Measurements from ENCODE around the gene ADAT3.

ADAT3 gene

GRCh38 chr19:1917926-1918325 lies 12.7 kb downstream of the ADAT3 start:
- no peak for DNase-seq

DNA sequence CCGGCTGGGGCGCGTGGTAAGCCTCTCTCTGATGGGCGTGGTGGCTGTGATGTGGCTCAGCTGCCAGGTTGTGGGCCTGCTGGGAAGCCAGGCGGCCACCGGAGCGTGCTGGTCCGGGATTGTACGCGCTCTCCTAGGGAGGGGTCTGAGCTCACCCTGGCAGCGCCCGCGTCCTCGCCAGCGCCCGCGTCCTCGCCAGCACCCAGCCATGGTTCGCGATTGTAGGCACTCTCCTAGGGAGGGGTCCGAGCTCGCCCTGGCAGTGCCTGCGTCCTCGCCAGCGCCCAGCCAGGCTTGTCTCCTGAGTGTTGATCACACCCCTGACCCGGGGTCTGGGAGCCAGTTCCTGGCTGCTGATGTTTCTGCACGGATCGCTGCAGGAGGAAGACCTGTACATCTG lies 13.8 kb downstream of the ADAT3 start:
- no peak for DNase-seq

DNA sequence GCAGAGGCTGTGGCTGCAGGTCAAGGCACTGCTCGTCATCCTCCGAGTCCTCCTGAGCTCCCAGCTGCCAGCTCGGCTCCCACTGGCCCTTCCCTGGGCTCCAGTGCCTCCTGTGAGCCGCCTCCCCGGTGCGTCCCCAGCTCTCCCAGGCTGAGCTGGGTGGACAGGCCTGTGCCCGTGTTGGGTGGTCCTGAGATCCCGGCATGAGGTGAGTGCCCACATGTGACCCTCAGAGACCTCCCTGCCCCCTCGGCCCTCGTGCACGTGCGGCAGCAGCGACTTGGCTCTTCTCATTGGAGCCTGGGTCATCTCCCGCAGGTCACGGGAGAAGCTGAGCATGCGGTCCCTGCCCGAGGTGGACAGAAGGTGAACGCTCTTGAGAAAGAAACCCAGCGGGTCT lies 15.4 kb downstream of the ADAT3 start:
- DNase-seq: no peak

DNA sequence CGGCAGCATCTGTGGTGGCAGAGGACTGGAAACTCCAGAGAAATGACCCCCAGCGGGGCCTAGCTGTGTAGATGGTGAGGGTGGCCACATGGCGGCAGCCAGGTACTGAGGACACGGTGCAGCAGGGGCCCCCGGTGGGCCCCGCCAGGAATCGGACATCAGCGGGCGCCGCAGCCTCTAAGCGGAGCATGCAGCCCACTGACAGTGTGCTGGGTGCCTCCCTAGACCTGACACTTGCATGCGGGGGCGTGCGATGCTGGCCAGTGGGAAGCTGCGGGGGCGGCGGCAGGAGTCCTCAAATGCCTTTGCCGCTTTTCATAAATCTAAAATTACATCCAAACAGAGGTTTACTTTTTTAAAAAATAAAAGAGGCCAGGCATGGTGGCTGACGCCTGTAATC lies 16.1 kb downstream of the ADAT3 start:
- DNase-seq: no peak

DNA sequence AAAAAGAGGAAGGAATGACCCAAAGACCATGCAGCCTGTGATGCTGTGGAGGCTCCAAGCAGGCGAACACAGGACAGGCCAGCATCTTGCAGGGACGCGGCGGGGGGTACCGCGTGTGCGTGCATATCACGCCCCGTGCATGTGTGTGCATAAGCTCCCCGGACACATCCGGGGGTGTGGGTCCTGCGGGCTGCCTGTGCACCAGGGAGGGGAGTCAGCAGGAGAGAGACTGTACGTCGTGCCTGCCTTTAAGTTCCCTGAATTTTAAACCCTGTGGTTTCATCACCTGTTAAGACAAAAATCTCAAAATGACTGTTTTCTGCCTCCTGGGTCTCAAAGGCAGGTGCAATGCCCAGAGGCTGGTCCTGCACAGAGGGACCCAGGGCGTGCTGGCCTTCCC lies 16.6 kb downstream of the ADAT3 start:
- DNase-seq: no peak

- no peak for DNase-seq
Measured at GRCh38 chr19:1922803-1923202, 17.6 kb downstream of the ADAT3 start.

DNA sequence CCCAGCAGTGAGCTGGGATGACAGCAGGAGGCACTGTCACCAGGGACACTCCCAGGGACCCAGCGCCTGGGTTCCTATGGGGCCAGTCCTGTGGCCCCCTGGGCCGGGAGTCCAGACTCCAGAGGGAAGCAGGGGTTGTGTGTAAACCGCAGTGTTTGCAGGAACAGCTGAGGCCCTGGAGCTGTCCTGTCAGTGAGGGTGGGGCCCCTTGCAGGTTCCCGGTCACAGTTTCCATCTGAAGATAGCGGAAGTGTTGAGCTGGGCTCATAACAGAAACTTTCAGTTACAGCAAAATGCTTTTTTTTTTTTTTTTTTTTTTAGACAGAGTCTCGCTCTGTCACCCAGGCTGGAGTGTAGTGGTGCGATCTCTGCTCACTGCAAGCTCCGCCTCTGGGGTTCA lies 18.1 kb downstream of the ADAT3 start:
- no peak for DNase-seq

GRCh38 chr19:1924320-1924961 lies 19.2 kb downstream of the ADAT3 start:
- DNase-seq: no peak

DNA sequence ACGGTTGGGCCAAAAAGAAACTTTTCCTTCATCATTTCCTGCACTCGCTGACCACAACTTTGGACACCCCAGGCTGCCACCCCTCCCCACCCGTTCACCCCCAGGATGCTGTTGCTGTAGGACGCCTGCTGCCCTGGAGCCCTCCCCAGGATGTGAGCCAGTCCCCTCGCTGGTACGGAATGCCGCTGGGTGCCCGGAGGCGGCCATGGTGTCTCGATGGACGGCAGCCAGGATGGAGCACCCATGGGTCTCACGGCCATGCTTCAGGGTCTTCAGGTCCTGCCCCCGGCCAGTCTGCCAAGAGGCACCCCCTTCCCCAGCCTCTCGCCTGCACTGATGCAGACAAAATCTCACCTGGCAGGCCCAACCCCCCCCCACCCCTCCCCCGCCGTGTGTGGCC lies 20.3 kb downstream of the ADAT3 start:
- DNase-seq: no peak

DNA sequence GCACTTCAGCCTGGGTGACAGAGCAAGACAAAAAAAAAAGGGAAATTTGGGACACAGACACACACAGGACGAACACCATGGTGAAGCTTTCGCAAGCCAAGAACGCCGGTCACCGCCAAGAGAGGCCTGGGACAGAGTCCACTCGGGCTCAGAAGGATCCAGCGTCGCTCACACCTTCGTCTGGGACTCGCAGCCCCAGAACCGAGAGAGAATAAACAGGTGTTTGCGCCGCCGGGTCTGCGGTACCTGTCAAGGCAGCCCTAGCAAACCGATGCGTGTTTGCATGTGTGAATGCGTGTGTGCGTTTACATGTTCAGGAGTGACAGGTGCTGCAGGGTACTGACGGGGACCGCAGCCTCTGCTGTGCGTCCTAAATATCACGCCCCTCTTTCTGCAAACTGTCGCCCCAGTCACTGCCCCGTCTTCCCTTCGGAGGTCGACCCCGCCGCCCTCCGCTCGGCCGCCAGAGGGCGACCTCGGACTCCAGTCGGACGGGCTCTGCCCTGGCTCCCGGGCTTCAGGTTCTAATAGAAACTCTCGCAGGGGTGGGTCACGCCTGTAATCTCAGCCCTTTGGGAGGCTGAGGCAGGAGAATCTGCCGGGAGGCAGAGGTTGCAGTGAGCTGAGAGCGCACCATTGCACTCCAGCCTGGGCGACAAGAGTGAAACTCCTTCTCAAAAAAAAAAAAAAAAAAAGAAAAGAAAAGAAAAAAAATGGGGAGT lies 24.0 kb downstream of the ADAT3 start:
- DNase-seq: peak; percentile 78

GRCh38 chr19:1931445-1931844 lies 26.2 kb downstream of the ADAT3 start:
- no peak for DNase-seq

DNA sequence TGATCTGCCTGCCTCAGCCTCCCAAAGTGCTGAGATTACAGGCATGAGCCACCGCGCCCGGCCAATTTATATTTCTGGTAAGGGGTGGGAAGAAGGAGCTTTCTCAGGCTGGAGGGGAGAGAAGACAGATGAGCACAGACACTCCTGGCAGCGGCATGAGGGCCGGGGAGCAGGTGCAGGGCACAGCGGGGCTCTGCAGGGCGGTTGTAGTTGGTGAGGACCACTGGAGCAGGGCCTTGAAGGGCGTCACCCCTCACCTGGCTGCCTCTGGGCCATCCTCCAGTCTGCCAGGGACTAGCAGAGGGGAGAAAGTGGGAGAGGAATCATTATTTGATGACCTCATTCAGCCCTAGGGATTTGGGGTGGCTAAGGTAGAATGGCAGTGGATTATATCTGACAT lies 27.2 kb downstream of the ADAT3 start:
- DNase-seq: no peak

- no peak for DNase-seq
Measured at GRCh38 chr19:1933244-1933643, 28.0 kb downstream of the ADAT3 start.

- DNase-seq: no peak
Measured at GRCh38 chr19:1933942-1934341, 28.7 kb downstream of the ADAT3 start.

DNA sequence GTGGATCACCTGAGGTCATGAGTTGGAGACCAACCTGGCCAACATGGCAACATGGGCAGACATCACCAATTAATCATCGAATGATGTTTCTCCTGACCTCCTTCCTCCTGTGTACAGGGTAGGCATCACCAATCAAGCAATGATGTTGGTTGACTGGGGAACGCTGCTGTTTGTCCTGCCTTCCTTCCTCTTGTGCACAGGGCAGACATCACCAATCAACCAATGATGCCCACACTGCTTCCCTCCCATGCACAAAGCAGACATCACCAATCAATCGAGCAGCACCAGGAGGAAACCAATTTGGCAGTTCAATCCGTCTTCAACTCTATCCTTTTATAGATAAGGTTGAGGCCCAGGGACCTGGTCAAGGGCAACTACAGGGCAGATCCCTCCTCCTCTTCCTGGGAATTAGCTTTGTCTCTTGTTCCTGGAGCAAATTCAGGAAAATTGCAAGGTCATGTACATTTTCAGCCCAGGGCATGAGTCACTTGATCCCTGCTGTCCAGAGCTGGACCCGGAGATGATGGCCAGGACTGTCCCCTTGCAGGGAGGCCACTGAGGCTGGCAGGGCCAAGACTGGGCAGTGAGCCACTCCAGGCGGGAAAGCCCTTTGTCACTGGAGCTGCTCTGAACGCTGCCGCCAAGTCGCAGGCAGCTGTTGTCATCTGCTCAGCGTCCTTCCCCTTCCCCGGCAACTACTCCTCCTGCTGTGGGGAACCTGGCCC lies 30.4 kb downstream of the ADAT3 start:
- DNase-seq: peak; percentile 46

GRCh38 chr19:1936430-1936829 lies 31.2 kb downstream of the ADAT3 start:
- no peak for DNase-seq

GRCh38 chr19:1936916-1937610 lies 31.9 kb downstream of the ADAT3 start:
- no peak for DNase-seq

DNA sequence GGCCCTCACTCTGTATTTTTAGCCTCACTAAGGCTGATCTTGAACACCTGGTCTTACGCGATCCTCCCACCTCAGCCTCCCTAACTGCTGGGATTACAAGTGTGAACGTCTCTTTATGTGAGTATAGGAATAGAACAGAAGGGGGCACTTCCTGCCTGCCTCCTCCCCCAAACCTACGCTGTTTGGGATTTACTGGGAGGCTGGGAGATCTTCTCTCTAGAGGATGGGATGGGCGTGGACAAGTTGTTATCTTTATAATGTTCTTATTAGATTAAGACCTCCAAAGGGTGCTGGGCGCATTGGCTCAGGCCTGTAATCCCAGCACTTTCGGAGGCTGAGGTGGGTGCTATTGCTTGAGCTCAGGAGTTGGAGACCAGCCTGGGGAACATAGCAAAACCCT lies 32.9 kb downstream of the ADAT3 start:
- no peak for DNase-seq

DNA sequence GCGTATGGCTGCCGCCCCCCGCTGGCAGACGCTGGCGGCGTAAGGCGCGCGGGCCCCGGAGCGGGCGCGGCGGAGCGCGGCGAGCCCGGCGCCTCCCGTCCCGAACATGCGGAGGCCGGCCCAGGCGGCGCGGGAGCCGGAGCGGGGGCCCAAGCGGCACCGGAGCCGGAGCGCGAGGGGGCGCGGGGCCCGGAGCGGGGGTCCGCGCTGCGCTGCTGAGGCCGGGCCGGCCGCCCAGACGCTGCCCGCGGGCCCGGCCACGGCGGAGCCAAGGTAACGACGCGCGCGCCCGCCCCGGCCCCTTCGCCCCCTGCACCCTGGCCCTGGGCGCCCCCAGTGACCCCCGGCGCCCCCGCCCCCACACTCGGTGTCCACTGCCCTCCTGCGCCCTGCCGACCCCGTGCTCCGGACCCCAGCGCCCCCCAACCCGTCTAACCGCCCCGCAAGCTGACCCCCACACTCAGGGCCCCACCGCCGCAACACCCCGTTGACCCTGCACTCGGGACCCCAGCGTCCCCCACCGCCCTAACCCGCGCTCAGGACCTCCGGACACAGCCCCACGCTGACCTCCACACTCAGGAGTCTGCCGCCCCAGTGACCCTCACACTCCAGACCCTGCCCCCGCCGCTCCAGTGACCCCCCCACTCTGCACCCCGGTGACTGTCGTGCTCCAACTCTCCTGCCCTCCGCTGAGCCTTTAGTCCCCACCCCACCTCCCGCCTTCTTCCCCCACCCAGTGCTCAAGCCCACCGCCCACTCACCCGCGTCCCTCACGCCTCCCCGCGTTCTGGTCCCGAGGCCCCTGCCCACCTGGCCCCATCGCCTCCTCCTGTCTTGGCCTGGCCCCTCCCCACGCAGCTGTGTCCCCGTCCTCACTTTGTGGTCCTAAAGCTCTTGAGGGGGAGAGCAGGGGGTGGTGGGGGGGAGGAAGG lies 36.2 kb downstream of the ADAT3 start, which contains the start of gene CSNK1G2:
Gene CSNK1G2 (plus strand): TSS at position 27 of the 932 bp plus-strand sequence. CDS start 28,601 bp downstream, outside the sequence.
- peak; percentile 29 for DNase-seq

GRCh38 chr19:1942078-1942933 lies 37.1 kb downstream of the ADAT3 start:
- DNase-seq: peak; percentile 73

DNA sequence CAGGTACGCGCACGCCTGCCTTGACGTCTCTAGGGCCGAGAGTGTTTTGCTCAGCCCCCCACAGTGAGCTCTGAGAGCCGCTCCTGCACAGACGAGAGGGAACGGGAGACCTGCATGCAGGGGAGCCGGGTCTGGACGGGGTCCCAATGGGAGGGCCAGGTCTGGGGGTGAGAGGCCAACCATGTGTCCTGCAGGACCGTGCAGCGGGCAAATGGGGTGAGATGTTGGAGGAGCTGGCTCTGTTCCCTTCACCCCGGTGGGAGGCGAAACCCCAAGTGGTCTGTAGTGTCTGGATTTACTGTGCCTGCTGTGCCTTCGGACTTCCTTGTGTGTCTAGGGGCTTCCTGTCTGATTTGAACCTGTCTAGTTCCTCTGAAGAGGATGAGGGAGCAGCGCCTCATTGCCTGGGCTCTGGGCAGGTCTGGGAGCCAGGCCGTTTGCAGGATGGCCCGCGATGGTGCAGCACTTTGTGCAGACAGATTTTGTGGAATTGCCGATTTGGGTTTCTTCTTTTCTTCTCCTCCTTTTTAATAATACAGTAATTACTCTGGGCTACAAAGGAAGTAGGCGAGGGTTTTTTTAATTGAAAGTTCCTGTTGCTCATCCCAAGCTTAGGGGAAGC lies 37.8 kb downstream of the ADAT3 start:
- DNase-seq: no peak

Data from OCI-M1 (cell line).